Smooth muscle cell (in vitro differentiated cells): ENCODE data around the gene NBAS. TPM values are rescaled to one million over a fixed set of nuclear protein-coding genes. Genes with fewer than 3 reads are reported as not detected.

ENCODE experiments used
- DNase-seq: peaks from one replicate; lab custom pipeline; 2025; ENCODE audit not compliant: unreplicated experiment; lab: John Stamatoyannopoulos, UW
- H2AFZ ChIP-seq: fragments of 200-600 bp; sonication (generic); 2 replicates; pipeline ENCODE4 v1.6.0; 2016; ENCODE audit warnings: antibody characterized with exemption, low read depth, mild to moderate bottlenecking
- H3F3A ChIP-seq: fragments of 200-600 bp; sonication (generic); 2 replicates; pipeline ENCODE4 v1.6.0; 2017; ENCODE audit warnings: antibody characterized with exemption, low read depth
- H3K27ac ChIP-seq: fragments of 200-600 bp; sonication (generic); 2 replicates; pipeline ENCODE4 v1.5.1; 2016; ENCODE audit warnings: low read depth, mild to moderate bottlenecking
- H3K27me3 ChIP-seq: fragments of 200-600 bp; sonication (generic); 2 replicates; pipeline ENCODE4 v1.6.1; 2016; ENCODE audit warnings: low read depth, mild to moderate bottlenecking
- H3K36me3 ChIP-seq: fragments of 200-600 bp; sonication (generic); 2 replicates; pipeline ENCODE4 v1.5.1; 2016; ENCODE audit warnings: low read depth
- H3K4me1 ChIP-seq: fragments of 200-600 bp; sonication (generic); 2 replicates; pipeline ENCODE4 v1.5.1; 2016; ENCODE audit warnings: low read depth
- H3K4me2 ChIP-seq: fragments of 200-600 bp; sonication (generic); 2 replicates; pipeline ENCODE4 v1.6.0; 2016; ENCODE audit warnings: mild to moderate bottlenecking
- H3K4me3 ChIP-seq: fragments of 200-600 bp; sonication (generic); 2 replicates; pipeline ENCODE4 v1.5.1; 2016; ENCODE audit warnings: mild to moderate bottlenecking
- H3K79me2 ChIP-seq: fragments of 200-600 bp; sonication (generic); 2 replicates; pipeline ENCODE4 v1.6.0; 2016; ENCODE audit warnings: low read depth, mild to moderate bottlenecking
- H3K9ac ChIP-seq: fragments of 200-600 bp; sonication (generic); 2 replicates; pipeline ENCODE4 v1.6.0; 2016; ENCODE audit warnings: low read depth
- H3K9me3 ChIP-seq: fragments of 200-600 bp; sonication (generic); replicated peaks from 2 replicates; pipeline ENCODE4 v1.5.1; 2016; ENCODE audit warnings: low read depth
- H4K20me1 ChIP-seq: fragments of 200-600 bp; sonication (generic); 2 replicates; pipeline ENCODE4 v1.6.0; 2016; ENCODE audit warnings: low read depth
- WGBS: methylation state at CpG from one replicate; pipeline ENCODE4 v1.1.7; 2016; ENCODE audit warnings: low lambda C conversion rate; 5-methylcytosine and 5-hydroxymethylcytosine counted together
- polyA plus RNA-seq: library from polyadenylated mRNA; unstranded; fragments of >200 nt; fragmentation: Nextera tagmentation; extraction: Ambion mirVana; gene quantifications from 2 replicates; pipeline ENCODE4 v1.2.1, GENCODE V29; 2016
- total RNA-seq: library from RNA; depleted of rRNA; stranded (reverse); fragments of >200 nt; gene quantifications from 2 replicates; pipeline ENCODE4 v1.2.3, GENCODE V29; 2014
- TF ChIP-seq, protein P1 (sequence below): fragments of 200-600 bp; sonication (generic); IDR thresholded peaks from 2 replicates; pipeline ENCODE4 v1.5.1; 2017; ENCODE audit warnings: borderline replicate concordance, mild to moderate bottlenecking, antibody characterized with exemption; ENCODE audit not compliant: insufficient read depth, poor library complexity, severe bottlenecking

Gene NBAS
- total and polyA plus RNA-seq, 2 experiments from 2014 or later = 31.2 to 51.1 TPM

DNA sequence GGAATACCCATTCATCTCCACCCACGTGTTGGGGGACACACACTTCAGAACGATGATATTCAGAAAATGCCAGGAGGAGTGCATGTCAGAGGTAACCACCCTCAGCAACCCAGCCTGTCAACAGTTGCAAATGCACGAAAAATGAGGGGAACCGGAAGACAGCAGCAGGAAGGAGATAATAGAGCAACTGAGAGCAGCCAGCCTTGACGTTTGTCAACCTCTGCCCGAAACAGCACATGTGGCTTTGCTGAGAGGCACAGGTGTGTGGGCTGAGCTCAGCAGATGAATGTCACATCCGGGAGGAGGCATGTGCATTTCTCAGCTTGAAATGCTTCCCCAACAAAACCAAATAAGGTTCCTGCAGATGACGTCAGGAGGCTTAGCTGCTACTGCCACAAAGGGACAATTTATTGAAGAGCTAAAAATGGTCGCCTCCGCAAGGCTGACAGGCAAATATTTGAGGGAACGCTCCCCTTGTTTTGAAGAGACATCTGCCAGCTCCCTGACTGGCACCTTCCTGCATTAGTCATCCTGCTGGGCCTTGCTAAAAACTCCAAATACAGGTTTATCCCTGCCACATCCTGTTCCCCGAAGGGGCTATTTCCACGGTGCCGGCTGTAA, 419.0 kb downstream of the NBAS start:
- no peaks in the 10 kb centered on the region for H3K4me1 ChIP-seq
- H3K9ac ChIP-seq = no peak overlapping the region
- TF ChIP-seq, protein P1, sequence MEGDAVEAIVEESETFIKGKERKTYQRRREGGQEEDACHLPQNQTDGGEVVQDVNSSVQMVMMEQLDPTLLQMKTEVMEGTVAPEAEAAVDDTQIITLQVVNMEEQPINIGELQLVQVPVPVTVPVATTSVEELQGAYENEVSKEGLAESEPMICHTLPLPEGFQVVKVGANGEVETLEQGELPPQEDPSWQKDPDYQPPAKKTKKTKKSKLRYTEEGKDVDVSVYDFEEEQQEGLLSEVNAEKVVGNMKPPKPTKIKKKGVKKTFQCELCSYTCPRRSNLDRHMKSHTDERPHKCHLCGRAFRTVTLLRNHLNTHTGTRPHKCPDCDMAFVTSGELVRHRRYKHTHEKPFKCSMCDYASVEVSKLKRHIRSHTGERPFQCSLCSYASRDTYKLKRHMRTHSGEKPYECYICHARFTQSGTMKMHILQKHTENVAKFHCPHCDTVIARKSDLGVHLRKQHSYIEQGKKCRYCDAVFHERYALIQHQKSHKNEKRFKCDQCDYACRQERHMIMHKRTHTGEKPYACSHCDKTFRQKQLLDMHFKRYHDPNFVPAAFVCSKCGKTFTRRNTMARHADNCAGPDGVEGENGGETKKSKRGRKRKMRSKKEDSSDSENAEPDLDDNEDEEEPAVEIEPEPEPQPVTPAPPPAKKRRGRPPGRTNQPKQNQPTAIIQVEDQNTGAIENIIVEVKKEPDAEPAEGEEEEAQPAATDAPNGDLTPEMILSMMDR = no peak
- no peak for DNase-seq
- H3K27me3 ChIP-seq = no peaks in the 10 kb centered on the region
- H2AFZ ChIP-seq = no peak overlapping the region
- H3K36me3 ChIP-seq = no peaks in the 10 kb centered on the region
- H3K4me3 ChIP-seq = no peak overlapping the region
- WGBS = 28% methylated on average over 14 of the region's 14 CpGs
- H3K9me3 ChIP-seq = no peaks in the 10 kb centered on the region
- H3K79me2 ChIP-seq = no peaks in the 10 kb centered on the region
- no peaks in the 10 kb centered on the region for H4K20me1 ChIP-seq
- no peak overlapping the region for H3K4me2 ChIP-seq
- H3K27ac ChIP-seq = peak overlapping the region; percentile 22
- no peaks in the 10 kb centered on the region for H3F3A ChIP-seq

GRCh38 chr2:15141211-15141610, 419.9 kb downstream of the NBAS start:
- no peaks in the 10 kb centered on the region for H3F3A ChIP-seq
- 93% methylated on average over 7 of the region's 7 CpGs for WGBS
- no peak overlapping the region for H3K4me3 ChIP-seq
- TF ChIP-seq, protein P1 = no peak
- no peak for DNase-seq
- no peak overlapping the region for H3K27ac ChIP-seq
- no peaks in the 10 kb centered on the region for H3K27me3 ChIP-seq
- H3K4me1 ChIP-seq = no peaks in the 10 kb centered on the region
- no peaks in the 10 kb centered on the region for H4K20me1 ChIP-seq
- no peak overlapping the region for H3K4me2 ChIP-seq
- H2AFZ ChIP-seq = no peak overlapping the region
- no peaks in the 10 kb centered on the region for H3K36me3 ChIP-seq
- no peak overlapping the region for H3K9ac ChIP-seq
- H3K9me3 ChIP-seq = no peaks in the 10 kb centered on the region
- H3K79me2 ChIP-seq = no peaks in the 10 kb centered on the region

DNA sequence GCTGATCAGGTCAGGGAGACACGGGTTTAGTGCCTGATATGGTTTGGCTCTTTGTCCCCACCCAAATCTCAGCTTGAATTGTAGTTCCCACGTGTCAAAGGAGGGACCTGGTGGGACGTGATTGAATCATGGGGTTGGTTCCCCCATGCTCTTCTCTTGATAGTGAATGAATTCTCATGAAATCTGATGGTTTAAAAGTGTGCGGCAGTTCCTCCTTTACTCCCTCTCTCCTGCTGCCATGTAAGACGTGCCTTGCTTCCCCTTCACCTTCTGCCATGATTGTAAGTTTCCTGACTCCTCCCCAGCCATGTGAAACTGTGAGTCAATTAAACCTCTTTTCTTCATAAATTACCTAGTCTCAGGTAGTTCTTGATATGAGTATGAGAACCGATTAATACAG, 424.5 kb downstream of the NBAS start:
- no peak overlapping the region for H3K27ac ChIP-seq

More for the DNA sequence above, 424.5 kb downstream of the NBAS start:
- H3K4me3 ChIP-seq = no peak overlapping the region
- no peak for DNase-seq
- H3K4me1 ChIP-seq = no peaks in the 10 kb centered on the region
- no peak overlapping the region for H3K9ac ChIP-seq
- H3K9me3 ChIP-seq = no peaks in the 10 kb centered on the region
- H3K36me3 ChIP-seq = no peaks in the 10 kb centered on the region
- no peak overlapping the region for H2AFZ ChIP-seq
- no peaks in the 10 kb centered on the region for H3K27me3 ChIP-seq
- 95% methylated on average over 6 of the region's 6 CpGs for WGBS
- no peak overlapping the region for H3K4me2 ChIP-seq
- TF ChIP-seq, protein P1 = no peak
- no peaks in the 10 kb centered on the region for H4K20me1 ChIP-seq
- H3F3A ChIP-seq = no peaks in the 10 kb centered on the region
- no peaks in the 10 kb centered on the region for H3K79me2 ChIP-seq
